Activated B cell treated with CpG ODN at 0.5 μM for 24 hours (primary cell): ENCODE measurements around the gene XPC. TPM values are rescaled to one million over a fixed set of nuclear protein-coding genes. Genes with fewer than 3 reads are reported as not detected.
A peak's percentile ranks its signal among the peaks of the same experiment; 100 is the strongest.

Source experiments
- ATAC-seq: fragments of 200-7000 bp; cut with Tn5 transposase; one replicate; pipeline ENCODE4 v1.10.0; 2021; ENCODE audit warnings: low read depth, mild to moderate bottlenecking, moderate library complexity
- CTCF ChIA-PET: fragments of 350-600 bp; sonication (Branson Sonifier 250); formaldehyde crosslinking; loops from one replicate; lab custom pipeline; 2021; ENCODE audit warnings: antibody characterized with exemption; lab: Charles Lee
- POLR2A ChIA-PET: fragments of 350-600 bp; sonication (Branson Sonifier 250); formaldehyde crosslinking; loops from one replicate; lab custom pipeline; 2021; ENCODE audit warnings: antibody characterized with exemption; lab: Charles Lee
- DNase-seq: peaks from one replicate; pipeline ENCODE4 v3.0.0; 2022
- H3K27ac Mint-ChIP-seq: one replicate; pipeline ENCODE4 v1.8.0; 2020; ENCODE audit warnings: mixed read lengths
- H3K27me3 Mint-ChIP-seq: one replicate; pipeline ENCODE4 v1.8.0; 2021; ENCODE audit warnings: mixed read lengths
- H3K36me3 Mint-ChIP-seq: one replicate; pipeline ENCODE4 v1.8.0; 2021; ENCODE audit warnings: low read depth, mixed read lengths
- H3K4me1 Mint-ChIP-seq: one replicate; pipeline ENCODE4 v1.8.0; 2021; ENCODE audit warnings: mixed read lengths
- H3K4me3 Mint-ChIP-seq: one replicate; pipeline ENCODE4 v1.8.0; 2020; ENCODE audit warnings: mild to moderate bottlenecking, mixed read lengths
- H3K9me3 Mint-ChIP-seq: one replicate; pipeline ENCODE4 v1.8.0; 2020; ENCODE audit warnings: mixed read lengths
- CTCF ChIP-seq: fragments of 200-600 bp; IDR thresholded peaks from one replicate; pipeline ENCODE4 v1.8.0; 2022; ENCODE audit warnings: antibody characterized with exemption, mild to moderate bottlenecking
- intact Hi-C: fragments of 100-400 bp; cut with micrococcal nuclease; formaldehyde crosslinking; loops from one replicate; pipeline ENCODE4 v1.15.1; 2024
- total RNA-seq: library from RNA; stranded (reverse); gene quantifications from 2 replicates; pipeline ENCODE4 v1.2.3, GENCODE V29; 2022

Gene XPC
- total RNA-seq, 1 donor from 2014 or later, result 35.4 TPM

- peaks cover 35% of the 10 kb centered on the region for H3K4me1 Mint-ChIP-seq
- no peaks in the 10 kb centered on the region for H3K27me3 Mint-ChIP-seq
- POLR2A ChIA-PET, result interaction anchor here (0.7 kb wide), 1 partner anchor 45 kb away, joined by 3 read pairs; no protein-coding TSS in a partner anchor
- no peak overlapping the region for H3K27ac Mint-ChIP-seq
- no peak for TF ChIP-seq CTCF
- H3K36me3 Mint-ChIP-seq, result peaks cover 49% of the 10 kb centered on the region
- CTCF ChIA-PET, result no interaction called here
- intact Hi-C loops, result loop anchor here (10.0 kb wide), 1 partner anchor 473 kb away; no protein-coding TSS in a partner anchor
- no peak for ATAC-seq
- no peak for DNase-seq
- H3K4me3 Mint-ChIP-seq, result no peak overlapping the region
- no peaks in the 10 kb centered on the region for H3K9me3 Mint-ChIP-seq
Observed at GRCh38 chr3:14127516-14128161, 50.8 kb downstream of the XPC start.

GRCh38 chr3:14126887-14127505, 51.4 kb downstream of the XPC start:
- Mint-ChIP-seq H3K4me1 (peaks cover 40% of the 10 kb centered on the region), H3K27ac (no peak overlapping the region)
- no peak for ATAC-seq

GRCh38 chr3:14126017-14126886, 52.1 kb downstream of the XPC start:
- intact Hi-C loops, result loop anchor here (10.0 kb wide), 1 partner anchor 471 kb away; no protein-coding TSS in a partner anchor
- peaks cover 41% of the 10 kb centered on the region for H3K36me3 Mint-ChIP-seq
- POLR2A ChIA-PET, result interaction anchor here (0.7 to 3.9 kb wide), 3 partner anchors 18 to 52 kb away, joined by 3 to 61 read pairs (median 16); partner anchors contain the start of genes LSM3 and XPC
- H3K9me3 Mint-ChIP-seq, result no peaks in the 10 kb centered on the region
- CTCF ChIA-PET, result interaction anchor here (3.3 kb wide), 1 partner anchor 230 kb away, joined by 12 read pairs; no protein-coding TSS in a partner anchor
- no peak for DNase-seq
- ATAC-seq, result no peak
- peak overlapping the region; percentile 82 for H3K27ac Mint-ChIP-seq
- H3K4me1 Mint-ChIP-seq, result peaks cover 40% of the 10 kb centered on the region
- peak overlapping the region; percentile 94 for H3K4me3 Mint-ChIP-seq
- TF ChIP-seq CTCF, result no peak
- H3K27me3 Mint-ChIP-seq, result no peaks in the 10 kb centered on the region

More at GRCh38 chr3:14126887-14127505, 51.4 kb downstream of the XPC start:
- Mint-ChIP-seq H3K36me3 (peaks cover 42% of the 10 kb centered on the region), H3K4me3 (no peak overlapping the region), H3K9me3 (no peaks in the 10 kb centered on the region), H3K27me3 (no peaks in the 10 kb centered on the region)
- no peak for TF ChIP-seq CTCF
- DNase-seq, result no peak
- ChIA-PET CTCF (no interaction called here), POLR2A (interaction anchor here (0.7 kb wide), 1 partner anchor 45 kb away, joined by 3 read pairs; no protein-coding TSS in a partner anchor)
- intact Hi-C loops, result loop anchor here (10.0 kb wide), 1 partner anchor 472 kb away; no protein-coding TSS in a partner anchor

GRCh38 chr3:14125193-14126016, 53.0 kb downstream of the XPC start:
- no peaks in the 10 kb centered on the region for H3K9me3 Mint-ChIP-seq
- ChIA-PET POLR2A (interaction anchor here (0.7 to 3.9 kb wide), 8 partner anchors 15 to 1284 kb away, joined by 3 to 61 read pairs (median 4); partner anchors contain the start of genes CCDC174, LSM3, MRPS25 and RPL32), CTCF (interaction anchor here (2.0 to 3.3 kb wide), 2 partner anchors 53 to 229 kb away, joined by 5 to 12 read pairs; partner anchors contain the start of genes LSM3 and XPC)
- H3K27ac Mint-ChIP-seq, result peak overlapping the region; percentile 82
- intact Hi-C loops, result loop anchor here (10.0 kb wide), 1 partner anchor 471 kb away; no protein-coding TSS in a partner anchor
- peaks cover 40% of the 10 kb centered on the region for H3K4me1 Mint-ChIP-seq
- ATAC-seq, result peak; percentile 28
- no peaks in the 10 kb centered on the region for H3K27me3 Mint-ChIP-seq
- H3K4me3 Mint-ChIP-seq, result peak overlapping the region; percentile 94
- no peak for TF ChIP-seq CTCF
- peaks cover 42% of the 10 kb centered on the region for H3K36me3 Mint-ChIP-seq
- no peak for DNase-seq
